Common myeloid progenitor, CD34-positive (primary cell): Measurements from ENCODE around the gene ANKDD1A.

Source experiments
- CTCF ChIA-PET: fragments of 350-600 bp; sonication (Branson Sonifier 250); formaldehyde crosslinking; loops from one replicate; lab custom pipeline; 2021; ENCODE audit warnings: antibody characterized with exemption; lab: Charles Lee
- POLR2A ChIA-PET: fragments of 350-600 bp; sonication (Branson Sonifier 250); formaldehyde crosslinking; loops from one replicate; lab custom pipeline; 2021; ENCODE audit warnings: antibody characterized with exemption; lab: Charles Lee
- DNase-seq, 3 donors: peaks; one replicate each; pipeline versions ENCODE4 v3.0.0 to v3.0.0-alpha.2; 2013
- H3K27ac ChIP-seq, 2 experiments: 1 replicate in 1 of 2; 2 replicates in 1 of 2; pipeline ENCODE4 v1.7.0; 2013; ENCODE audit warnings: inconsistent platforms in 2 of 2, low read length in 2 of 2, mild to moderate bottlenecking in 2 of 2, low read depth in 1 of 2, moderate library complexity in 1 of 2; ENCODE audit not compliant: severe bottlenecking in 2 of 2, insufficient read depth in 1 of 2, poor library complexity in 1 of 2
- H3K27me3 ChIP-seq, 5 experiments: replicated peaks in 2 of 5; 1 replicate in 3 of 5; 2 replicates in 2 of 5; pipeline versions ENCODE4 v1.6.1 to v1.7.0; 2013; ENCODE audit warnings: low read length in 4 of 5, mild to moderate bottlenecking in 2 of 5, moderate library complexity in 2 of 5, inconsistent platforms in 1 of 5; ENCODE audit not compliant: insufficient read depth in 5 of 5, control insufficient read depth in 4 of 5
- H3K36me3 ChIP-seq, 4 experiments: 1 replicate in 2 of 4; 2 replicates in 2 of 4; pipeline versions ENCODE4 v1.6.1 to v1.7.0; 2013; ENCODE audit warnings: low read length in 3 of 4, control low read depth in 1 of 4, mild to moderate bottlenecking in 1 of 4; ENCODE audit not compliant: control insufficient read depth in 4 of 4, insufficient read depth in 4 of 4
- H3K4me1 ChIP-seq, 4 experiments: 1 replicate in 3 of 4; 2 replicates in 1 of 4; pipeline versions ENCODE4 v1.6.1 to v1.7.1; 2013; ENCODE audit warnings: low read length in 3 of 4, mild to moderate bottlenecking in 3 of 4, control low read depth in 1 of 4, inconsistent platforms in 1 of 4, moderate library complexity in 1 of 4; ENCODE audit not compliant: control insufficient read depth in 4 of 4, insufficient read depth in 4 of 4; ENCODE audit errors: control extremely low read depth in 1 of 4
- H3K4me3 ChIP-seq, 7 experiments: 1 replicate in 4 of 7; 2 replicates in 3 of 7; pipeline versions ENCODE4 v1.5.1 to v1.7.0; 2013; ENCODE audit warnings: mild to moderate bottlenecking in 7 of 7, low read length in 6 of 7, moderate library complexity in 6 of 7, inconsistent platforms in 2 of 7, low read depth in 2 of 7, control low read depth in 1 of 7; ENCODE audit not compliant: insufficient read depth in 4 of 7, control insufficient read depth in 1 of 7; ENCODE audit errors: extremely low read depth in 1 of 7
- H3K9me3 ChIP-seq, 5 experiments: 1 replicate in 4 of 5; 2 replicates in 1 of 5; pipeline versions ENCODE4 v1.6.1 to v1.7.1; 2013; ENCODE audit warnings: low read length in 4 of 5, mild to moderate bottlenecking in 2 of 5, inconsistent platforms in 1 of 5, low read depth in 1 of 5, moderate library complexity in 1 of 5; ENCODE audit not compliant: control insufficient read depth in 4 of 5, insufficient read depth in 2 of 5; ENCODE audit errors: control extremely low read depth in 1 of 5
- WGBS: methylation state at CpG from one replicate; pipeline ENCODE4 v1.1.5; 2013; ENCODE audit not compliant: insufficient coverage; 5-methylcytosine and 5-hydroxymethylcytosine counted together

Gene ANKDD1A

GRCh38 chr15:64989416-64990167 is 77.9 kb downstream of the ANKDD1A start, which contains the start of gene SPG21:
Gene SPG21 (minus strand): TSS chr15:64989914. CDS start chr15:64983569, 6,345 bp downstream.
- Histone ChIP-seq H3K9me3 (no peaks in the 10 kb centered on the region), H3K27me3 (no peaks in the 10 kb centered on the region), H3K4me1 (peaks cover 12 to 39% (median 27%) of the 10 kb centered on the region in 4 experiments), H3K27ac (peak within 1 kb of the TSS; percentile 87 to 93), H3K4me3 (peak within 1 kb of the TSS; percentile 63 to 95 (median 90)), H3K36me3 (peaks cover 0 to 9% (median 2%) of the 10 kb centered on the region in 4 experiments)
- POLR2A ChIA-PET, result interaction anchor here (0.7 to 0.9 kb wide), 2 partner anchors 16 to 1792 kb away, joined by 3 read pairs; no protein-coding TSS in a partner anchor
- peak; percentile 91 to 95 (median 95) for DNase-seq
- CTCF ChIA-PET, result interaction anchor here (1.7 kb wide), 1 partner anchor 10 kb away, joined by 5 read pairs; no protein-coding TSS in a partner anchor
- under 1% methylated on average over 40 of the region's 75 CpGs for WGBS

GRCh38 chr15:64990168-64990470 is 78.4 kb downstream of the ANKDD1A start:
- peak overlapping the region; percentile 63 to 95 (median 90) for H3K4me3 ChIP-seq
- peaks cover 9 to 35% (median 23%) of the 10 kb centered on the region in 4 experiments for H3K4me1 ChIP-seq
- no CpG with 5 or more reads among the region's 9 CpGs for WGBS
- peak overlapping the region; percentile 87 to 93 for H3K27ac ChIP-seq
- no peaks in the 10 kb centered on the region for H3K9me3 ChIP-seq
- DNase-seq, result no peak
- CTCF ChIA-PET, result interaction anchor here (1.7 kb wide), 1 partner anchor 11 kb away, joined by 5 read pairs; no protein-coding TSS in a partner anchor
- peaks cover 0 to 9% (median 2%) of the 10 kb centered on the region in 4 experiments for H3K36me3 ChIP-seq
- POLR2A ChIA-PET, result interaction anchor here (0.9 kb wide), 1 partner anchor 15 kb away, joined by 3 read pairs; no protein-coding TSS in a partner anchor
- H3K27me3 ChIP-seq, result no peaks in the 10 kb centered on the region

GRCh38 chr15:64991536-64992135 is 79.9 kb downstream of the ANKDD1A start:
- no peaks in the 10 kb centered on the region for H3K27me3 ChIP-seq
- no peak overlapping the region for H3K4me3 ChIP-seq
- no peak for DNase-seq
- peaks cover 0 to 9% (median 2%) of the 10 kb centered on the region in 4 experiments for H3K36me3 ChIP-seq
- no peak overlapping the region for H3K27ac ChIP-seq
- peaks cover 5 to 28% (median 15%) of the 10 kb centered on the region in 4 experiments for H3K4me1 ChIP-seq
- POLR2A ChIA-PET, result no interaction called here
- no CpG with 5 or more reads among the region's 2 CpGs for WGBS
- no peaks in the 10 kb centered on the region for H3K9me3 ChIP-seq
- CTCF ChIA-PET, result interaction anchor here (0.8 to 1.0 kb wide), 2 partner anchors 17 to 302 kb away, joined by 3 read pairs; no protein-coding TSS in a partner anchor

- WGBS, result 33% methylated on average over 1 of the region's 1 CpG
- no peak overlapping the region for H3K27ac ChIP-seq
Observed at GRCh38 chr15:64993290-64993689, 81.6 kb downstream of the ANKDD1A start.

GRCh38 chr15:64997066-64997465 is 85.4 kb downstream of the ANKDD1A start:
- CTCF ChIA-PET, result interaction anchor here (0.8 to 3.3 kb wide), 3 partner anchors 12 to 56 kb away, joined by 3 to 16 read pairs (median 4); no protein-coding TSS in a partner anchor
- Histone ChIP-seq H3K27ac (no peak overlapping the region), H3K4me3 (no peak overlapping the region), H3K27me3 (no peaks in the 10 kb centered on the region), H3K9me3 (no peaks in the 10 kb centered on the region), H3K36me3 (peaks cover 0 to 3% (median 0%) of the 10 kb centered on the region in 4 experiments), H3K4me1 (peaks cover 0 to 3% (median 0%) of the 10 kb centered on the region in 4 experiments)
- POLR2A ChIA-PET, result interaction anchor here (1.0 kb wide), 1 partner anchor 18 kb away, joined by 3 read pairs; no protein-coding TSS in a partner anchor
- 100% methylated on average over 4 of the region's 5 CpGs for WGBS
- DNase-seq, result no peak

More at GRCh38 chr15:64993290-64993689, 81.6 kb downstream of the ANKDD1A start:
- ChIA-PET POLR2A (no interaction called here), CTCF (interaction anchor here (3.5 kb wide), 1 partner anchor 16 kb away, joined by 14 read pairs; no protein-coding TSS in a partner anchor)
- H3K36me3 ChIP-seq, result no peaks in the 10 kb centered on the region
- H3K4me3 ChIP-seq, result peak overlapping the region in 1 of 7 experiments; percentile 34
- DNase-seq, result no peak
- H3K27me3 ChIP-seq, result no peaks in the 10 kb centered on the region
- H3K4me1 ChIP-seq, result peaks cover 3 to 21% (median 8%) of the 10 kb centered on the region in 4 experiments
- no peaks in the 10 kb centered on the region for H3K9me3 ChIP-seq

GRCh38 chr15:64997745-64998375 is 86.2 kb downstream of the ANKDD1A start:
- ChIA-PET CTCF (interaction anchor here (0.9 to 3.3 kb wide), 4 partner anchors 11 to 64 kb away, joined by 3 to 16 read pairs (median 3); no protein-coding TSS in a partner anchor), POLR2A (no interaction called here)
- no peak for DNase-seq
- Histone ChIP-seq H3K9me3 (no peaks in the 10 kb centered on the region), H3K36me3 (peaks cover 0 to 3% (median under 1%) of the 10 kb centered on the region in 4 experiments), H3K4me3 (no peak overlapping the region), H3K27me3 (no peaks in the 10 kb centered on the region), H3K4me1 (peaks cover 0 to 3% (median 0%) of the 10 kb centered on the region in 4 experiments), H3K27ac (no peak overlapping the region)
- WGBS, result 100% methylated on average over 4 of the region's 4 CpGs
